GM12878 (cell line): Measurements from ENCODE around the gene SUCNR1. TPM values are rescaled to one million over a fixed set of nuclear protein-coding genes. Genes with fewer than 3 reads are reported as not detected.

Experiments
- ATAC-seq: fragments of 200-7000 bp; cut with Tn5 transposase; 3 replicates; pipeline ENCODE4 v1.9.1; 2020; ENCODE audit warnings: mild to moderate bottlenecking, moderate library complexity
- BruUV-seq: library from RNA; stranded (reverse); fragments of 400-500 nt; replicated peaks from 2 replicates; lab custom pipeline; 2021; lab: Mats Ljungman, UMichigan
- CTCF ChIA-PET: fragments of 300-600 bp; sonication (Branson Sonifier 250); formaldehyde crosslinking; extraction: SDS; loops from one replicate; lab custom pipeline; 2021; ENCODE audit warnings: inconsistent platforms; lab: Yijun Ruan, JAX
- POLR2A ChIA-PET: fragments of 350-600 bp; formaldehyde crosslinking; extraction: SDS; loops from one replicate; lab custom pipeline; 2021; ENCODE audit warnings: inconsistent platforms; lab: Charles Lee
- RAD21 ChIA-PET: fragments of 300-600 bp; sonication (Branson Sonifier 250); formaldehyde crosslinking; loops from one replicate; lab custom pipeline; 2023; ENCODE audit warnings: antibody characterized with exemption; ENCODE audit not compliant: unreplicated experiment; lab: Charles Lee
- SMC1A ChIA-PET: fragments of 300-600 bp; sonication (Branson Sonifier 250); formaldehyde crosslinking; loops from one replicate; lab custom pipeline; 2023; ENCODE audit not compliant: unreplicated experiment, uncharacterized antibody; lab: Charles Lee
- DNase-seq: peaks from one replicate; pipeline ENCODE4 v3.0.0-alpha.2; 2011; ENCODE audit warnings: low read depth, low spot score
- FAIRE-seq: peaks from 3 replicates; lab custom pipeline; 2011; peaks lifted over from hg19 to GRCh38; lab: Jason Lieb, UNC
- H2AFZ ChIP-seq: 2 replicates; pipeline ENCODE4 v1.6.0; 2011; ENCODE audit warnings: low read depth, low read length, control low read depth; ENCODE audit not compliant: control insufficient read depth
- H3K27ac ChIP-seq: 2 replicates; pipeline ENCODE4 v1.5.1; 2011; ENCODE audit warnings: control low read depth; ENCODE audit not compliant: control insufficient read depth, insufficient read depth
- H3K27me3 ChIP-seq, 2 experiments: replicated peaks in 1 of 2; 2 replicates each; pipeline versions ENCODE4 v1.6.0 to v1.6.1; 2011; ENCODE audit warnings: low read length in 1 of 2; ENCODE audit not compliant: control insufficient read depth in 2 of 2, insufficient read depth in 2 of 2
- H3K36me3 ChIP-seq, 2 experiments: 2 replicates each; pipeline ENCODE4 v1.5.1; 2011; ENCODE audit warnings: low read length in 1 of 2; ENCODE audit not compliant: control insufficient read depth in 2 of 2, insufficient read depth in 2 of 2
- H3K4me1 ChIP-seq: 2 replicates; pipeline ENCODE4 v1.6.1; 2011; ENCODE audit warnings: mild to moderate bottlenecking, low read length, moderate library complexity, mixed read lengths; ENCODE audit not compliant: control insufficient read depth, insufficient read depth
- H3K4me2 ChIP-seq: 2 replicates; pipeline ENCODE4 v1.6.0; 2011; ENCODE audit warnings: control low read depth; ENCODE audit not compliant: control insufficient read depth, insufficient read depth
- H3K4me3 ChIP-seq: fragments of 200-600 bp; sonication (generic); 2 replicates; pipeline ENCODE4 v1.5.1; 2016
- H3K79me2 ChIP-seq: 2 replicates; pipeline ENCODE4 v1.6.0; 2011; ENCODE audit warnings: low read length; ENCODE audit not compliant: control insufficient read depth, insufficient read depth
- H3K9ac ChIP-seq: 2 replicates; pipeline ENCODE4 v1.8.0; 2011; ENCODE audit warnings: low read length, control low read depth, mixed read lengths; ENCODE audit not compliant: control insufficient read depth, insufficient read depth
- H3K9me3 ChIP-seq: replicated peaks from 3 replicates; pipeline ENCODE4 v1.5.1; 2011; ENCODE audit warnings: mild to moderate bottlenecking, low read length; ENCODE audit not compliant: control insufficient read depth, insufficient read depth
- H4K20me1 ChIP-seq: 2 replicates; pipeline ENCODE4 v1.6.0; 2011; ENCODE audit not compliant: control insufficient read depth, insufficient read depth
- ASH2L ChIP-seq: fragments of 300-600, 200-600 bp; sonication (generic); IDR thresholded peaks from 2 replicates; pipeline ENCODE4 v1.6.1; 2017; ENCODE audit warnings: low read depth, mild to moderate bottlenecking, borderline replicate concordance
- CBFB ChIP-seq: IDR thresholded peaks from 2 replicates; pipeline ENCODE4 v1.6.1; 2016; ENCODE audit warnings: antibody characterized with exemption, low read depth
- CBX3 ChIP-seq: fragments of 200-600 bp; sonication (generic); IDR thresholded peaks from 2 replicates; pipeline ENCODE4 v1.6.1; 2016; ENCODE audit warnings: low read depth, borderline replicate concordance
- MEF2A ChIP-seq: IDR thresholded peaks from 2 replicates; pipeline ENCODE4 v1.6.1; 2011; ENCODE audit warnings: low read depth, mild to moderate bottlenecking, low read length, moderate library complexity; ENCODE audit not compliant: insufficient read depth
- POU2F2 ChIP-seq: IDR thresholded peaks from 3 replicates; pipeline ENCODE4 v1.6.1; 2011; ENCODE audit warnings: low read depth, mild to moderate bottlenecking, low read length, borderline replicate concordance
- SP1 ChIP-seq: IDR thresholded peaks from one replicate; pipeline ENCODE4 v1.6.1; 2011; ENCODE audit warnings: low read depth, low read length
- SRF ChIP-seq, 2 experiments: IDR thresholded peaks; 2 replicates each; pipeline ENCODE4 v1.6.1; 2011; ENCODE audit warnings: low read depth in 2 of 2, low read length in 2 of 2, mild to moderate bottlenecking in 1 of 2, moderate library complexity in 1 of 2
- TCF3 ChIP-seq: IDR thresholded peaks from 2 replicates; pipeline ENCODE4 v1.6.1; 2012; ENCODE audit warnings: low read depth, mild to moderate bottlenecking, low read length, borderline replicate concordance; ENCODE audit not compliant: insufficient read depth
- WRNIP1 ChIP-seq: IDR thresholded peaks from 2 replicates; pipeline ENCODE4 v1.6.1; 2011; ENCODE audit warnings: low read depth, low read length, improper control_type of control experiment, borderline replicate concordance
- ZNF274 ChIP-seq: IDR thresholded peaks from one replicate; pipeline ENCODE4 v1.8.0; 2011; ENCODE audit not compliant: insufficient read length, insufficient read depth
- WGBS: methylation state at CpG from one replicate; pipeline ENCODE4 v1.1.6; 2016; ENCODE audit warnings: low lambda C conversion rate; ENCODE audit not compliant: insufficient replicate concordance, insufficient coverage; ENCODE audit errors: missing lambda C conversion rate; 5-methylcytosine and 5-hydroxymethylcytosine counted together
- in situ Hi-C: fragments of 300-500 bp; cut with MboI; formaldehyde crosslinking; loops from 9 replicates; pipeline ENCODE4 v1.14.3; 2018; ENCODE audit warnings: mixed read lengths
- intact Hi-C: fragments of 100-400 bp; cut with micrococcal nuclease; formaldehyde crosslinking; loops from one replicate; pipeline ENCODE4 v1.14.2; 2022; ENCODE audit not compliant: unreplicated experiment
- polyA plus RNA-seq, 11 experiments: library from polyadenylated mRNA; depleted of rRNA in 4 of 11; unstranded in 6 of 11; stranded (reverse) in 5 of 11; fragments of >200 nt; fragmentation: Nextera tagmentation in 4 of 11; fragmentation: Illumina TruSeq in 1 of 11; extraction: Ambion mirVana in 4 of 11; extraction: Trizol in 1 of 11; gene quantifications; 1 replicate in 1 of 11; 2 replicates in 10 of 11; pipeline versions ENCODE4 v1.2.1 to v1.2.3, GENCODE V29; 2011 to 2016; ENCODE audit warnings: inconsistent platforms in 2 of 11, missing spikeins in 2 of 11, low read depth in 1 of 11
- total RNA-seq, 4 experiments: library from RNA; depleted of rRNA in 3 of 4; stranded (reverse); fragments of >200 nt in 3 of 4; fragmentation: Illumina TruSeq in 1 of 4; extraction: Trizol in 1 of 4; gene quantifications; 2 replicates each; pipeline versions ENCODE4 v1.2.1 to v1.2.3, GENCODE V29; 2013 to 2021
- TF ChIP-seq, protein P1 (sequence below): IDR thresholded peaks from 2 replicates; pipeline ENCODE4 v1.6.1; 2012; ENCODE audit warnings: low read depth, low read length, improper control_type of control experiment
- TF ChIP-seq, protein P2 (sequence below): IDR thresholded peaks from 2 replicates; pipeline ENCODE4 v1.6.1; 2011; ENCODE audit warnings: borderline replicate concordance, low read depth, mild to moderate bottlenecking, moderate library complexity, low read length; ENCODE audit not compliant: insufficient read depth, poor library complexity, severe bottlenecking
- TF ChIP-seq, protein P3 (sequence below): fragments of 450-650 bp; IDR thresholded peaks from 2 replicates; pipeline ENCODE4 v1.6.1; 2017; ENCODE audit warnings: mild to moderate bottlenecking, moderate library complexity

The SUCNR1 gene
- total and polyA plus RNA-seq, 10 of the 15 experiments (the other 5 are each of a cell fraction or from before 2014, with no cell fraction given), result 0.03 to 0.12 (median 0.07) TPM; not detected in 4

DNA sequence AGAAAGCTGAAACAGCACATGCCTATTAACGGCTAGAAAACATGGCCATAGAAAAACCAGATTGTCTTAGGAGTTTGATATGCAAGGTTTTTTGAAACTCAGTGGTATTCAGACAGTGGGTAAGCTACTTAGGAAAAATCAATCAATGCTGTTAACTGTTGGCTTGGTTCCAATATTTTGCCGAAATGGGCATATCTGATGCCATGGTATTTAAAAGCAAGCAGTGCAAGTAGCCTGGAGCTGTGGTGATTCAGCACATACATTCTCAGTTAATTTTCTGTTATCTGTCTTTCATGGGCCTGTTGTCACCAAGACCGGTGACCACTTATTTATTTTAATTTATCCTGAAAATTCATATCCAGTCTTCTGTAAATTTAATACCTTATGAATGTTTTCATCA is 17.3 kb upstream of the SUCNR1 start:
- in situ Hi-C loops, result no loop called here
- Histone ChIP-seq H3K27me3 (no peaks in the 10 kb centered on the region), H4K20me1 (no peaks in the 10 kb centered on the region), H3K36me3 (no peaks in the 10 kb centered on the region), H3K4me2 (no peak overlapping the region), H3K27ac (no peak overlapping the region), H3K4me1 (no peaks in the 10 kb centered on the region), H3K9me3 (no peaks in the 10 kb centered on the region), H3K79me2 (no peaks in the 10 kb centered on the region), H3K9ac (no peak overlapping the region), H2AFZ (no peak overlapping the region), H3K4me3 (no peak overlapping the region)
- BruUV-seq, result no TSS peak
- intact Hi-C loops, result no loop called here
- ChIA-PET CTCF (interaction anchor here (0.7 kb wide), 1 partner anchor 63 kb away, joined by 3 read pairs; no protein-coding TSS in a partner anchor), SMC1A (no interaction called here), POLR2A (no interaction called here), RAD21 (no interaction called here)
- ATAC-seq, result no peak
- no peak for FAIRE-seq
- TF ChIP-seq SP1, result no peak
- no peak for TF ChIP-seq ASH2L
- TF ChIP-seq MEF2A, result no peak
- TF ChIP-seq POU2F2, result no peak
- TF ChIP-seq TCF3, result no peak
- TF ChIP-seq, protein P1, sequence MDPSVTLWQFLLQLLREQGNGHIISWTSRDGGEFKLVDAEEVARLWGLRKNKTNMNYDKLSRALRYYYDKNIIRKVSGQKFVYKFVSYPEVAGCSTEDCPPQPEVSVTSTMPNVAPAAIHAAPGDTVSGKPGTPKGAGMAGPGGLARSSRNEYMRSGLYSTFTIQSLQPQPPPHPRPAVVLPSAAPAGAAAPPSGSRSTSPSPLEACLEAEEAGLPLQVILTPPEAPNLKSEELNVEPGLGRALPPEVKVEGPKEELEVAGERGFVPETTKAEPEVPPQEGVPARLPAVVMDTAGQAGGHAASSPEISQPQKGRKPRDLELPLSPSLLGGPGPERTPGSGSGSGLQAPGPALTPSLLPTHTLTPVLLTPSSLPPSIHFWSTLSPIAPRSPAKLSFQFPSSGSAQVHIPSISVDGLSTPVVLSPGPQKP, result no peak
- TF ChIP-seq, protein P2, sequence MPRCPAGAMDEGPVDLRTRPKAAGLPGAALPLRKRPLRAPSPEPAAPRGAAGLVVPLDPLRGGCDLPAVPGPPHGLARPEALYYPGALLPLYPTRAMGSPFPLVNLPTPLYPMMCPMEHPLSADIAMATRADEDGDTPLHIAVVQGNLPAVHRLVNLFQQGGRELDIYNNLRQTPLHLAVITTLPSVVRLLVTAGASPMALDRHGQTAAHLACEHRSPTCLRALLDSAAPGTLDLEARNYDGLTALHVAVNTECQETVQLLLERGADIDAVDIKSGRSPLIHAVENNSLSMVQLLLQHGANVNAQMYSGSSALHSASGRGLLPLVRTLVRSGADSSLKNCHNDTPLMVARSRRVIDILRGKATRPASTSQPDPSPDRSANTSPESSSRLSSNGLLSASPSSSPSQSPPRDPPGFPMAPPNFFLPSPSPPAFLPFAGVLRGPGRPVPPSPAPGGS, result no peak
- no peak for TF ChIP-seq CBFB
- no peak for TF ChIP-seq WRNIP1
- TF ChIP-seq CBX3, result no peak
- TF ChIP-seq SRF (IDR thresholded peaks at IDR 0.05; ENCODE audit: low read depth in 2 of 2, low read length in 2 of 2), result no peak
- TF ChIP-seq, protein P3, sequence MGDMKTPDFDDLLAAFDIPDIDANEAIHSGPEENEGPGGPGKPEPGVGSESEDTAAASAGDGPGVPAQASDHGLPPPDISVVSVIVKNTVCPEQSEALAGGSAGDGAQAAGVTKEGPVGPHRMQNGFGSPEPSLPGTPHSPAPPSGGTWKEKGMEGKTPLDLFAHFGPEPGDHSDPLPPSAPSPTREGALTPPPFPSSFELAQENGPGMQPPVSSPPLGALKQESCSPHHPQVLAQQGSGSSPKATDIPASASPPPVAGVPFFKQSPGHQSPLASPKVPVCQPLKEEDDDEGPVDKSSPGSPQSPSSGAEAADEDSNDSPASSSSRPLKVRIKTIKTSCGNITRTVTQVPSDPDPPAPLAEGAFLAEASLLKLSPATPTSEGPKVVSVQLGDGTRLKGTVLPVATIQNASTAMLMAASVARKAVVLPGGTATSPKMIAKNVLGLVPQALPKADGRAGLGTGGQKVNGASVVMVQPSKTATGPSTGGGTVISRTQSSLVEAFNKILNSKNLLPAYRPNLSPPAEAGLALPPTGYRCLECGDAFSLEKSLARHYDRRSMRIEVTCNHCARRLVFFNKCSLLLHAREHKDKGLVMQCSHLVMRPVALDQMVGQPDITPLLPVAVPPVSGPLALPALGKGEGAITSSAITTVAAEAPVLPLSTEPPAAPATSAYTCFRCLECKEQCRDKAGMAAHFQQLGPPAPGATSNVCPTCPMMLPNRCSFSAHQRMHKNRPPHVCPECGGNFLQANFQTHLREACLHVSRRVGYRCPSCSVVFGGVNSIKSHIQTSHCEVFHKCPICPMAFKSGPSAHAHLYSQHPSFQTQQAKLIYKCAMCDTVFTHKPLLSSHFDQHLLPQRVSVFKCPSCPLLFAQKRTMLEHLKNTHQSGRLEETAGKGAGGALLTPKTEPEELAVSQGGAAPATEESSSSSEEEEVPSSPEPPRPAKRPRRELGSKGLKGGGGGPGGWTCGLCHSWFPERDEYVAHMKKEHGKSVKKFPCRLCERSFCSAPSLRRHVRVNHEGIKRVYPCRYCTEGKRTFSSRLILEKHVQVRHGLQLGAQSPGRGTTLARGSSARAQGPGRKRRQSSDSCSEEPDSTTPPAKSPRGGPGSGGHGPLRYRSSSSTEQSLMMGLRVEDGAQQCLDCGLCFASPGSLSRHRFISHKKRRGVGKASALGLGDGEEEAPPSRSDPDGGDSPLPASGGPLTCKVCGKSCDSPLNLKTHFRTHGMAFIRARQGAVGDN, result no peak
- no peak for TF ChIP-seq ZNF274
- 88% methylated on average over 3 of the region's 3 CpGs for WGBS
- no peak for DNase-seq
